GM19438 (cell line): ENCODE results near the gene ACOT13.
"Not testable (repeated sequence)": the region's sequence is repeated elsewhere in the genome, so short reads cannot be mapped to it uniquely, and the experiment has no call there.

Experiments
- ATAC-seq: cut with Tn5 transposase; IDR thresholded peaks from one replicate; pipeline ENCODE4 v1.9.1; 2021; ENCODE audit warnings: low read depth; ENCODE audit not compliant: unreplicated experiment

Gene ACOT13

DNA sequence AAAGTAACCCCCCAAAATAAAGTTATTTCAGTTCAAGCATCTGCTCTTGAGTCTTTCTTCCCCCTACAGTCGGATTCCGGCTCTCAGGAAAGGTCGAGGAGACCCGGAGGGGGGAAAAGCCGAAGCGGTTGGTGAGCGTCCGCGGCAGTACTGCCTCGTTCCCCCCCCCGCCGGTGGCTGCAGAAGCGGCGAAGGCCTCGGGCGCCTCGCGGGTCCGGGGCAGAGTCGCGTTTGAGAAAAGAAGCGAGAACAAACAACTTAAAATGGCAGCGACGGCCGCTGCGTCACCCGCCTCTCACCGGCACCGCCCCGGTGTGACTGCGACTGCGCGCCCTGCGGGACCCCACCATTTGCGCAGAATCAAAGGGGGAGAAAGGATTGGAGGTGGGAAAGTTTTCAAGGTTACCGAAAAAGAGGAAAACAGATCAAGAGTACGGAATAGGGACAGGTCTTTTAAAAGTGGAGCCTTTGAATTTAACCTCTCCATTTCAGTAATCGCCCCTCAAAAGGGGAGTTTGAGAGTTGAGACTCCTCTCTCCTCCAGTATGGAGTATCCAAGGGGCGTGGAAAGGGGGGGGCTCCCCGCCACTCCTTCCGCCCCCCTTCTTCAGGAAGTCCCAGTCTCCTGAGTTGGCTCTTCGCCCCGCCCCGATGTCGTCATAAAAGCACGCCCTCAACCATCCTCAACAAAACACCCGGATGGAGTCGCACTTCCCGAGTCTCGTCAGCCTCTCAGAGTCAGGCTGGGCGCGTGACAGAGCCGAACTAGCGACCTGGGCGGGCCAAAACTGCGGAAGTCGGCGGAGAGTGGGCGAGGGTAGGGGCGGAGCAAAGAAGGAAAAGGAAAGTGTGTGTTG lies 54.0 kb downstream of the ACOT13 start:
- ATAC-seq, result peak; percentile 87

DNA sequence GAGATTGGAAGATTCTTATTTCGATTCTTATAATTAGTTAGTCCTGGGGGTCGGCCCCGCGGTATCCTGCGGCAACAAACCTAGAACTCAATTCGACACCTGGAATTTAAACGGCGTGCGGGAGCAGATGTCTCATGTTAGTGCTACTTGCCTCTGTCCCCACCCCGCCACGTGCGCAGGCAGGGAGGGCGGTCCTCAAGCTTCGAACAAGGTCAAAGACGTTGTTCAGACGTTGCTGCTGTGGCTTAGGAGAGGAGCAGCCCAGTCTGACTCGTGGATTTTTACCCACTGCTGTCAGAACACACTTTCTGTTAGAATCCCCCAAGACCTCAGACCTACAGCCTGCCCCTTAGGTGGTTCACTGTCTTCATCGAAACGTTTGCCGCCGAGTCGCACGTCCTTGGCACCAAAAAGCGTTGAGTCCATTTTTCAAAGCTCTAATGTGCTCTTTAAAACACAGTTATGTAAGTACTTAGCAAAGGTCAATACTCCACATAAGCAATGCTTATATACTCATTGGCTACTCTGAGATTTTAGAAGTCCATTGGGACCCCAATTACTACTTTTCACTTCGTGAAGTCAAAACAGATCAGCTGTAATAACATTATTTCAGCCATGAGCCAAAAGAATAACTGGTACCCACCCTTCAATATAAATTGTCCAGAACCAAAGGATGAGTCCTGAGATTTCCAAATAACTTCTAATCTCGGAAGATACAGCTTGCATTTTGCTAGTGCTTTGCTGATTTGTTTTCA lies 54.8 kb downstream of the ACOT13 start:
- ATAC-seq, result peak; percentile 45

DNA sequence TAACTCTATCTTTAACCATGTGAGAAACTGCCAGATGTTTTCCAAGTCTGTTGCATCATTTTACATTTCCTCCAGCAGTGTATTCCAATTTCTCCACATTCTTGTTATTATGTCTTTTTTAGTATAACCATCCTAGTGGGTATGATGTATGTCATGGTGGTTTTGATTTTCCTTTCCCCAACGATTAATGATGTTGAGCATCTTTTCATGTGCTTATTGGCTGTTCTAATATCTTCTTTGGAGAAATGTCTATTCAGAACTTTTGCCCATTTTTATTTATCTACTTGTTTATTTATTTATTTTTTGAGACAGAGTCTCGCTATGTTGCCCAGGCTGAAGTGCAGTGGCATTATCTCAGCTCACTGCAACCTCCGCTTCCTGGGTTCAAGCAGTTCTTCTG lies 56.4 kb downstream of the ACOT13 start:
- no peak for ATAC-seq

DNA sequence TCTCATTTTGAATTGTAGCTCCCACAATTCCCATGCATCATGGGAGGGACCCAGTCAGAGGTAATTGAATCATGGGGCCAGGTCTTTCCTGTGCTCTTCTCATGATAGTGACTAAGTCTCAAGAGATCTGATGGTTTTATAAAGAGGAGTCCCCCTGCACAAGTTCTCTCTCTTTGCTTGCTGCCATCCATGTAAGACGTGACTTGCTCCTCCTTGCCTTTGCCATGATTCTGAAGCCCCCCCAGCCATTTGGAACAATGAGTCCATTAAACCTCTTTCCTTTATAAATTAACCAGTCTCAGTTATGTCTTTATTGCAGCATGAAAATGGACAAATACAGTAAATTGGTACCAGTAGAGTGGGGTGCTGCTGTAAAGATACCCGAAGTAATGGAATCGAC lies 63.8 kb downstream of the ACOT13 start:
- not testable (repeated sequence) for ATAC-seq

DNA sequence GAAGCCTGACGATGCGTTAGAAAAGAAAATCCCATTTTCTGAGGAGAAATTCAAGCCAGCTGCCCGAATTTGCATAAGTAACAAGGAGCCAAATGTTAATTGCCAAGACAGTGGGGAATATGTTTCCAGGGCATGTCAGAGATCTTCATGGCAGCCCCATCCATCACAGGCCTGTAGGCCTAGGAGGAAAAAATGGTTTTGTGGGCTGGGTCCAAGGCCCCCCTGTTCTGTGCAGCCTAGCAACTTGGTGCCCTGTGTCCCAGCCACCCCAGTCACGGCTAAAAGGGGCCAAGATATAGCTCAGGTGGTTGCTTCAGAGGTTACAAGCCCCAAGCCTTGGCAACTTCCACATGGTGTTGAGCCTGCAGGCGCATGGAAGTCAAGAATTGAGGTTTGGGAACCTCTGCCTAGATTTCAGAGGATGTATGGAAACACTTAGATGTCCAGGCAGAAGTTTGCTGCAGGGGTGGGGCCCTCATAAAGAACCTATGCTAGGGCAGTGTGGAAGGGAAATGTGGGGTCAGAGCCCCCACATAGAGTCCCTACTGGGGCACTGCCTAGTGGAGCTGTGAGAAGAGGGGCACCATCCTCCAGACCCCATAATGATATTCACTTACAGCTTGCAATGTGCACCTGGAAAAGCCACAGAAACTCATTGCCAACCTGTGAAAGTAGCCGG lies 64.7 kb downstream of the ACOT13 start:
- not testable (repeated sequence) for ATAC-seq

DNA sequence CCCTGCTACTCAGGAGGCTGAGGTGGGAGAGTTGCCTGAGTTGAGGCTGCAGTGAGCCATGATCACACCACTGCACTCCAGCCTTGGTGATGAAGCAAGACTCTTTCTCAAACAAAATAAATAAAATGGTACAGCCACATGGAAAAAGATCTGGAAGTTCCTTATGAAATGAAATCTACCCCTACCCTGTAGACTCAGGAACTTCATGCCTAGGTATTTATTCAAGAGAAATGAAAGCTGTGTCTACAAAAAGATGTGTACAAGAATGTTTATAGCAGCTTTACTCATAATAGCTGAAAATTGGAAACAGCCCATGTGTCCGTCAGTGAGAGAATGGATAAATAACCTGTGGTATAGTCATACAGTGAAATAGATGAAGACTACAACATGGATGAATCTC lies 67.3 kb downstream of the ACOT13 start:
- no peak for ATAC-seq

DNA sequence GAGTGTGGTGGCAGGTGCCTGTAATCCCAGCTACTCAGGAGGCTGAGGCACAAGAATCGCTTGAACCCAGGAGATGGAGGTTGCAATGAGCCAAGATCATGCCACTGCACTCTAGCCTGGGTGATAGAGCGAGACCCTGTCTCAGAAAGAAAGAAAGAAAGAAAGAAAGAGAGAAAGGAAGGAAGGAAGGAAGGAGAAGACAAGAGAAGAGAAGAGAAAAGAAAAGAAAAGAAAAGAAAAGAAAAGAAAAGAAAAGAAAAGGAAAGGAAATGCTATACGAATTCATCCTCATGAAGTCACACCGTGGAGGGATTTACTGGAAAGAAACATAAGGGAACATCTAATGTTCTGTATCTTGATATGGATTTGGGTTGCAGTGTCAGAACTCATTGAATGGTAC lies 67.8 kb downstream of the ACOT13 start:
- ATAC-seq, result not testable (repeated sequence)

DNA sequence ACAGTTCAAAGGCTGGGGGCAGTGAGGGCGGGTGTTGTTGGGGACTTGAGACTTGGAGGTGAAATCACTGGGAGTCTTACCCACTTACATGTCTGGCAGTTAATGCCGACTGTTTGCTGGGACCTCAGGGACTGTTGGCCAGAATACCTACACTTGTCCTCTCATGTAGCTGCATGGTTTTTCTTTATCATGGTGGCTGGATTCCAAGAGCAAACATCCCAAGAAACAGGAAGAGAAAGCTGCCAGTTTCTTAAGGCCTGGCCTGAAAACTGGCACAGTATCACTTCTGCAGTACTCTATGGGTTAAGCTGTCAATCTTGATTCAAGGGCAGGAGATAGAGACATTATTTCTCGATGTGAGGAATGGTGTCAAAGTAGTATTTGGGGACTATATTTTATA lies 71.9 kb downstream of the ACOT13 start:
- ATAC-seq, result no peak

DNA sequence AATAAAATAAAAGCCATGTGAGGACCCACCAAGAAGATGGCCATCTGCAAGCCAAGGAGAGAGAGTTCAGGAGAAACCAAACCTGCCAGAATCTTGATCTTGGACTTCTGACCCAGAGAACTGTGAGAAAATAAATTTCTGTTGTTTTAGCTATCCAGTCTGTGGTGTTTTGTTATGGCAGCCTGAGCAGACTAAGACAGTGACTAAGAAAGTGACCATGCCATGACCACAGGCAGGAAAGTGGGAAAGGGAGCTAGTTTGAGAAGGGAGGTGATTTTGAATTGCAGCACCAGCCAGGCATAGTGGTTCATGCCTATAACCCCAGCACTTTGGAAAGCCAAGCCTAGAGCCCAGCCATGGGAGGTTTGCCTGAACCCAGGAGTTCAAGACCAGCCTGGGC lies 74.0 kb downstream of the ACOT13 start:
- no peak for ATAC-seq

DNA sequence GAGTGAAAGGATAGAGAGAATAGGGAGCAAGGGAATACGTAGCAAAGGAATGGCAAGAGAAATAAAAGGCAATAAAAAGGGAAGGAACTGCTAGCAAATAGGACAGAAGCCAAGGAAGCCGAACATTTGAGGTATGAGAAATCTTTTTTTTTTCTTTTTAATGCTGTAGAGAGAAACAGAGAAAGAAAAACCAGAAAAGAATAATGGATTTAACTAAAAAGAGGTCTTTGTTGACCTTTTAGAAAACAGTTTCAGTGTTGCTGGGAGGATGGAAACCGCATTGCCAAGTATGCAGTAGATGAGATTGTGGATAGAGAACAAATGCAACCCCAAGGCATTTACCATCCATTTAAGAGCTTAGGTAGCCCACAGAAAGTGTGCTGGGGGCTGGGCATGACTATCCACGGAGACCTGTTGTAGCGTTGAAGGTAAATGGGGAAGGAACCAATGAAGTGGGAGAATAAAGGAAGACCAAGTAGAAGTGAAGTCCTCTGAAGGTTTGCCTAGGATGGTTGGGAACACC lies 75.4 kb downstream of the ACOT13 start:
- ATAC-seq, result no peak

DNA sequence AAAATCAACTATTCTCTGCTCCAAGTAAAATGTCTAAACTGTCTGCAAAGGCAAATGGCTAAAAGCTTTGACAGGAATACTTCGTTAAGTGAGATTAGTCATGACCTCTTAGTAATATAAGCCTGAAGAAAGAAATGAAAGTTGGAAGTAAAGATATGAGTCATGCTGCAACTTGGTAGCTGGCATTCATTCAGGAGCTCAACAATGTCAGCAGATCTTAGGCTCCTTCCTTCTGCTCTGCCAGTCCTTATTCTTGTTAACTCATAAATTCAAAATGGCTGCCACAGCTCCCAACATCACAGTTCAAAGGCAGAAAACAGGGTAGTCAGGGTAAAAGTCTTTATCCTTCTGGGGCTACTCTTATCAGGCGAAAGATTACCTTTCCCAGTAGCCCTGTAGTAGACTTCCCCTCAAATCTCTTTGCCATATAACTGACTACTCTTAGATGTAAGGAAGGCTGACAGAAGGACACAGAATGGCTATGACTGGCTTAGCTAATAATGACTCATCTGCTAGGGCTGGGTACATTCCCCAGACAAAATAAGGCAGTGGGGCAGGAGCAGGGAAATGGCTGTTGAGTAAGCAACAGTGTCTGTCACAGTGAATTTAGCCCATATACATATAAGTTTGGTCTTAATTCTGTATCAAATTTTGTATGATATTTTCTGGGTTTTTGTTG lies 76.5 kb downstream of the ACOT13 start:
- ATAC-seq, result peak; percentile 87

DNA sequence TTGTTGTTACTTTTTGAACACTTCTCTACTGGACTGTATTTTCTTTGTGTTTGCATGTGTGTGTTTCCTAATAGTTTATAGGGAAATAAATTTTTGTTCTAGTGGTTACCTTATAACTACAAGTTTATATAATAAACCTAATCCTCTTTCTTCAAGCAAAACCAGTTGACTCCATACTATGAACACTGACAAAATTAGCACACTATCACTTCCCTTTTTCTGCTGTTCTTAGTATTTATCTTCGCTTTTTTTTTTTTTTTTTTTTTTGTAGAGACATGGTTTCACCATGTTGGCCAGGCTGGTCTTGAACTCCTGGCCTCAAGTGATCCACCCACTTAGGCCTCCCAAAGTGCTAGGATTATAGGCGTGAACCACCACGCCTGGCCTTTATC lies 77.1 kb downstream of the ACOT13 start:
- no peak for ATAC-seq

DNA sequence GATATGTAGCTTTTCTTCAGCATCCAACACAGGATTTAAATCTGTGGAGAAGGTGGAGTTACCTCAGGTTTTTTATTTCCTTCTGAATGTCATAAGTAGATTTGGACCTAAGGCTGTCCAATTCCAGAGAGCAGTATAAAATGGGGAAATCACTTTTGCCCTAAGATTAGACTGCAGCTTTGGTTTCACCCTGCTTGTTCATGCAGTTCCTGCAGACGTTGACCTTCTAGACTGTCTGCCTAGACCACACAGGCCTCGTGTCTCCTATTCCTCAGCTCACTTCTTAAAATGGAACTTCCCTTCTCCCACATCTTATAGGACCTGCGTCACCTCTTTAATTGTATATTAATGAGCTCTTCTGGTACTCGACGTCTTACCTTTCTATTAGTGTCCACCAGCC lies 78.0 kb downstream of the ACOT13 start:
- ATAC-seq, result no peak

DNA sequence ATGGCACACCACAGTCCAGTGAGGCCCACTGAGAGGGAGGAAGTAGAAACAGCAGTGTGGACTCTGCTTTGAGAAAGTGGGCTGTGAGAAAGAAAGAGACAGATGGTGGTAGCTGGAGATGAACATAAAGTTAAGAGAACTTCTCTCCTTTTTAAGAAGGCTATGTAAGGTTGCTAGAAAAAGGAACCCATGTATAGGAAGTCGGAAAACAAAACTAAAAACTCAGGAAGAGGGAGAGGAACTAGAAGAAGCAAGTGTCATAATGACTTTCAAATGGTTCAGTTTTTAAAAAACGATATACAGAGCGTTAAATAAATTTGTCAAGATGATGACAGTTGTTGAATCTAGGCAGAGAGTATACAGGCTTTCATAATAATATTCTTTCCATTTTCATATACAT lies 82.4 kb downstream of the ACOT13 start:
- ATAC-seq, result no peak

DNA sequence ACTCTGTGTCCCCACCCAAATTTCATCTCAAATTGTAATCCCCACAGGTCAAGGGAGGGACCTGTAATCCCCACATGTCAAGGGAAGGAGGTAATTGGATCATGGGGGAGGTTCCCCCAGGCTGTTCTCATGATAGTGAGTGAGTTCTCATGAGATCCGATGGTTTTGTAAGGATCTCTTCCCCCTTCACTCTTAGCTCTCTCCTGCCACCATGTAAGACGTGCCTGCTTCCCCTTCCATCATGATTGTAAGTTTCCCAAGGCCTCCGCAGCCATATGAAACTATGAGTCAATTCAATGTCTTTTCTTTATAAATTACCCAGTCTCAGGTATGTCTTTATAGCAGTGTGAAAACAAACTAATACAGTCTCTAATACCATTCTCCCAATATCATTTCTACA lies 84.0 kb downstream of the ACOT13 start:
- ATAC-seq, result not testable (repeated sequence)

DNA sequence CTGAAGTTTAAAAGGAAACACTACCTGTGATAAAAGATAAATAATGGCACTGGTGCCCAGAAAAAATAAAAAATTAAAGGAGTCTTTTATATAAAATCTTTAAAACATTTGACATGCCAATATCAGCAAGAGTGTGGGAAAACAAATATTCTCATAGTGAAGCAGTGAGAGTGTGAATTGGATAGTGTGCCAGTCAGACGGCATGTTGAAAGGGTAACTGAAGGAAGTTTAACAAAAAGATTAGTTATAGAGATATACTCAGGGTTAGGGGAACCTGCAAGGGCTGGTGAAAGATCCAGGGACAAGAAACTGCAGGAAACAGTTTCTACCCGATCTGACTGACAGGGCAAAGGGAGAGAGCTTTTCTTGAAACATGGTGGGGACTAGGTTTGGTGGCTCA lies 85.6 kb downstream of the ACOT13 start:
- ATAC-seq, result no peak

DNA sequence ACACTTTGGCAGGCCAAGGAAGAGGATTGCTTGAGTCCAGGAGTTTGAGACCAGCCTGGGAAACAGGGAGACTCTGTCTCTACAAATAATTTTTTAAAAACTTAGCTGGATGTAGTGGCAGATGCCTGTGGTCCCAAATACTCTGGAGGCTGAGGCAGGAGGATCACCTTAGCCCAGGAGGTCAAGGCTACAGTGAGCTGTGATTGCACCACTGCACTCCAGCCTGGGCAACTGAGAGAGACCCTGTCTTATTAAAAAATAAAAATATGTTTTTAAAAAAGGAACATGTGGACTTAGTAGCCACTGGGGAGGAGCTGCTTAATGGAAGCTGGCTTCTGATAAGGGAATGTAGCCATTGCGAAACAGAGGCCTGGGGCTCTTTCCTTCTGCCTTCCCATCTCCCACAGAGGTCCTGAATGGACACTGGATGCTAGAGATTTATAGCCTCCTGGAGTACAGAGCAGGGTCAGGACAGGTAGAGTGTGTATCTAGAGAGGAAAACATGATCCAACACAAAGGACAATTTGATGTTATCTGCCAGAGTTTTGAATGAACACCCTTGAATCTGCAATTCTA lies 86.1 kb downstream of the ACOT13 start:
- ATAC-seq, result no peak

DNA sequence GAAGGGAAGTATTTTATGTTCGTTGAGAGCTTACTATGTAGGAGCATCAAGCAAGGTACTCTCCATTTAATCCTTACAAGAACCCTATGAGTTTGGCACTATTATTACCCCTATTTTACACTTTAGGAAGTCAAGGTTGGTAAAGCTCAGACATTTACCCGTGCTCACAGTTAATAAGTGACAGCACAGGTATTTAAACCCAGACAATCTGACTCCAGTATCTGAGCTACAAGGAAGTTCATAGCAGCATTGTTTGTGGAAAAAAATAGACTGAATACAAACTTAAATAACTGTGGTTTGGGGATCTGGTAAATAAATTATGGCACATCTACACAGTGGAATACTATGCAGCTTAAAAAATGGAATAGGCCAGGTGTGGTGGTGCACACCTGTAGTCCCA lies 86.7 kb downstream of the ACOT13 start:
- ATAC-seq, result no peak

DNA sequence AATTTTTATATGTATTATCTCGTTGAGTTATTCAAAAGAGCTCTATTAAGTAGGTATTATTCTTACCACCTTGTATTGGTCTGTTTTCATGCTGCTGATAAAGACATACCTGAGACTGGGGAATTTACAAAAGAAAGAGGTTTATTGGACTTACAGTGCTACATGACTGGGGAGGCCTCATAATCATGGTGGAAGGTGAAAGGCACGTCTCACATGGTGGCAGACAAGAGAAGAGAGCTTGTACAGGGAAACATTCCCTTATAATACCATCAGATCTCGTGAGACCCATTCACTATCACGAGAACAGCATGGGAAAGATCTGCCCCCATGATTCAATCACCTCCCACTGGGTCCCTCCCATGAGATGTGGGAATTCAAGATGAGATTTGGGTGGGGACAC lies 87.5 kb downstream of the ACOT13 start:
- not testable (repeated sequence) for ATAC-seq
